ENCODE measurements around the gene ST6GALNAC3.
A peak's percentile ranks its signal among the peaks of the same experiment; 100 is the strongest.

- TF ChIP-seq GATA2 (IDR thresholded peaks at IDR 0.05; ENCODE audit: low read depth, low read length) (peak; percentile 31; the same call in 1 of the 2 replicates), GATA3 (IDR thresholded peaks at IDR 0.05; ENCODE audit: low read depth, low read length) (peak; percentile 43; the same call in 1 of the 2 replicates)
These were observed 204.7 kb downstream of the ST6GALNAC3 start for GRCh38 chr1:76279101-76279748.
